OCI-LY7 (cell line): ENCODE results near the gene HGFAC. TPM values are rescaled to one million over a fixed set of nuclear protein-coding genes. Genes with fewer than 3 reads are reported as not detected.

Experiments used
- BruUV-seq: library from RNA; stranded (reverse); fragments of 400-500 nt; replicated peaks from 2 replicates; lab custom pipeline; 2021; lab: Mats Ljungman, UMichigan
- CTCF ChIA-PET: fragments of 300-600 bp; sonication (Branson Sonifier 250); formaldehyde crosslinking; loops from one replicate; lab custom pipeline; 2022; ENCODE audit warnings: antibody characterized with exemption; ENCODE audit not compliant: unreplicated experiment; lab: Charles Lee
- POLR2A ChIA-PET: fragments of 300-600 bp; sonication (Branson Sonifier 250); formaldehyde crosslinking; loops from one replicate; lab custom pipeline; 2022; ENCODE audit warnings: antibody characterized with exemption; lab: Charles Lee
- DNase-seq: peaks from one replicate; pipeline ENCODE4 v3.0.0-alpha.2; 2015; ENCODE audit warnings: low spot score
- H2AFZ ChIP-seq: fragments of 200-600 bp; sonication (generic), shearing (Covaris generic); 2 replicates; pipeline ENCODE4 v1.6.1; 2014; ENCODE audit warnings: mild to moderate bottlenecking, antibody characterized with exemption, low read length, moderate library complexity
- H3K27ac ChIP-seq: fragments of 200-600 bp; sonication (generic); 2 replicates; pipeline ENCODE4 v1.5.1; 2014; ENCODE audit warnings: mixed run types, low read depth, mild to moderate bottlenecking, moderate library complexity, low read length, inconsistent platforms; ENCODE audit not compliant: poor library complexity, severe bottlenecking
- H3K36me3 ChIP-seq: fragments of 200-600 bp; sonication (generic); 2 replicates; pipeline ENCODE4 v1.6.1; 2014; ENCODE audit warnings: mild to moderate bottlenecking, antibody characterized with exemption, low read length, moderate library complexity, mixed read lengths; ENCODE audit not compliant: insufficient read depth
- H3K4me1 ChIP-seq: fragments of 200-600 bp; sonication (generic); 2 replicates; pipeline ENCODE4 v1.5.1; 2014; ENCODE audit warnings: mild to moderate bottlenecking, low read length; ENCODE audit not compliant: insufficient read depth, poor library complexity, severe bottlenecking
- H3K4me2 ChIP-seq: fragments of 200-600 bp; sonication (generic); 2 replicates; pipeline ENCODE4 v1.6.1; 2014; ENCODE audit warnings: mild to moderate bottlenecking, low read length
- H3K4me3 ChIP-seq: fragments of 200-600 bp; sonication (generic); 2 replicates; pipeline ENCODE4 v1.5.1; 2014; ENCODE audit warnings: mild to moderate bottlenecking, low read depth, low read length; ENCODE audit not compliant: poor library complexity, severe bottlenecking
- H3K79me2 ChIP-seq: fragments of 200-600 bp; sonication (generic); 2 replicates; pipeline ENCODE4 v1.6.1; 2016; ENCODE audit warnings: low read depth, mild to moderate bottlenecking, low read length, moderate library complexity, mixed read lengths; ENCODE audit not compliant: insufficient read depth
- H3K9me2 ChIP-seq: fragments of 200-600 bp; sonication (generic); 2 replicates; pipeline ENCODE4 v1.6.1; 2016; ENCODE audit warnings: mild to moderate bottlenecking, low read length, mixed read lengths; ENCODE audit not compliant: insufficient read depth
- H3K9me3 ChIP-seq: fragments of 200-600 bp; sonication (generic); 2 replicates; pipeline ENCODE4 v1.6.1; 2014; ENCODE audit warnings: mild to moderate bottlenecking, mixed run types, low read length, mixed read lengths
- H4K20me1 ChIP-seq: fragments of 200-600 bp; sonication (generic); 2 replicates; pipeline ENCODE4 v1.6.1; 2014; ENCODE audit warnings: mild to moderate bottlenecking, antibody characterized with exemption, low read length, moderate library complexity, mixed read lengths; ENCODE audit not compliant: insufficient read depth
- EZH2phosphoT487 ChIP-seq: fragments of 200-600 bp; sonication (generic); IDR thresholded peaks from 2 replicates; pipeline ENCODE4 v1.6.1; 2018; ENCODE audit warnings: low read depth, borderline replicate concordance, mild to moderate bottlenecking, mixed run types, antibody characterized with exemption, low read length, moderate library complexity, mixed read lengths
- intact Hi-C: fragments of 100-400 bp; cut with micrococcal nuclease; formaldehyde crosslinking; loops from one replicate; pipeline ENCODE4 v1.10.0; 2022; ENCODE audit not compliant: unreplicated experiment
- total RNA-seq, 2 experiments: library from RNA; depleted of rRNA in 1 of 2; stranded (reverse); fragments of >200 nt in 1 of 2; shearing (Covaris generic) in 1 of 2; gene quantifications; 2 replicates each; pipeline ENCODE4 v1.2.3, GENCODE V29; 2014 to 2022
- TF ChIP-seq, protein P1 (sequence below): fragments of 200-600 bp; sonication (generic); conservative IDR thresholded peaks from 2 replicates; pipeline ENCODE4 v1.5.1; 2014; ENCODE audit warnings: mild to moderate bottlenecking, antibody characterized with exemption, low read length, moderate library complexity, mixed read lengths

HGFAC gene
- total RNA-seq, 2 experiments from 2014 or later: not detected

- BruUV-seq: no TSS peak
- TF ChIP-seq, protein P1, sequence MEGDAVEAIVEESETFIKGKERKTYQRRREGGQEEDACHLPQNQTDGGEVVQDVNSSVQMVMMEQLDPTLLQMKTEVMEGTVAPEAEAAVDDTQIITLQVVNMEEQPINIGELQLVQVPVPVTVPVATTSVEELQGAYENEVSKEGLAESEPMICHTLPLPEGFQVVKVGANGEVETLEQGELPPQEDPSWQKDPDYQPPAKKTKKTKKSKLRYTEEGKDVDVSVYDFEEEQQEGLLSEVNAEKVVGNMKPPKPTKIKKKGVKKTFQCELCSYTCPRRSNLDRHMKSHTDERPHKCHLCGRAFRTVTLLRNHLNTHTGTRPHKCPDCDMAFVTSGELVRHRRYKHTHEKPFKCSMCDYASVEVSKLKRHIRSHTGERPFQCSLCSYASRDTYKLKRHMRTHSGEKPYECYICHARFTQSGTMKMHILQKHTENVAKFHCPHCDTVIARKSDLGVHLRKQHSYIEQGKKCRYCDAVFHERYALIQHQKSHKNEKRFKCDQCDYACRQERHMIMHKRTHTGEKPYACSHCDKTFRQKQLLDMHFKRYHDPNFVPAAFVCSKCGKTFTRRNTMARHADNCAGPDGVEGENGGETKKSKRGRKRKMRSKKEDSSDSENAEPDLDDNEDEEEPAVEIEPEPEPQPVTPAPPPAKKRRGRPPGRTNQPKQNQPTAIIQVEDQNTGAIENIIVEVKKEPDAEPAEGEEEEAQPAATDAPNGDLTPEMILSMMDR: no peak
- no peak for TF ChIP-seq EZH2phosphoT487
- CTCF ChIA-PET: no interaction called here
- no peaks in the 10 kb centered on the region for H3K9me2 ChIP-seq
- no peaks in the 10 kb centered on the region for H3K36me3 ChIP-seq
- no peak overlapping the region for H3K4me3 ChIP-seq
- POLR2A ChIA-PET: no interaction called here
- H2AFZ ChIP-seq: no peak overlapping the region
- DNase-seq: no peak
- H3K27ac ChIP-seq: no peak overlapping the region
- H3K4me1 ChIP-seq: no peaks in the 10 kb centered on the region
- H4K20me1 ChIP-seq: no peaks in the 10 kb centered on the region
- 0 out of 2 replicates have a peak, but pooled peaks cover 3% of the 10 kb centered on the region for H3K9me3 ChIP-seq
- intact Hi-C loops: no loop called here
- no peak overlapping the region for H3K4me2 ChIP-seq
- H3K79me2 ChIP-seq: no peaks in the 10 kb centered on the region
Measured at GRCh38 chr4:3469386-3470243, 27.8 kb downstream of the HGFAC start.

DNA sequence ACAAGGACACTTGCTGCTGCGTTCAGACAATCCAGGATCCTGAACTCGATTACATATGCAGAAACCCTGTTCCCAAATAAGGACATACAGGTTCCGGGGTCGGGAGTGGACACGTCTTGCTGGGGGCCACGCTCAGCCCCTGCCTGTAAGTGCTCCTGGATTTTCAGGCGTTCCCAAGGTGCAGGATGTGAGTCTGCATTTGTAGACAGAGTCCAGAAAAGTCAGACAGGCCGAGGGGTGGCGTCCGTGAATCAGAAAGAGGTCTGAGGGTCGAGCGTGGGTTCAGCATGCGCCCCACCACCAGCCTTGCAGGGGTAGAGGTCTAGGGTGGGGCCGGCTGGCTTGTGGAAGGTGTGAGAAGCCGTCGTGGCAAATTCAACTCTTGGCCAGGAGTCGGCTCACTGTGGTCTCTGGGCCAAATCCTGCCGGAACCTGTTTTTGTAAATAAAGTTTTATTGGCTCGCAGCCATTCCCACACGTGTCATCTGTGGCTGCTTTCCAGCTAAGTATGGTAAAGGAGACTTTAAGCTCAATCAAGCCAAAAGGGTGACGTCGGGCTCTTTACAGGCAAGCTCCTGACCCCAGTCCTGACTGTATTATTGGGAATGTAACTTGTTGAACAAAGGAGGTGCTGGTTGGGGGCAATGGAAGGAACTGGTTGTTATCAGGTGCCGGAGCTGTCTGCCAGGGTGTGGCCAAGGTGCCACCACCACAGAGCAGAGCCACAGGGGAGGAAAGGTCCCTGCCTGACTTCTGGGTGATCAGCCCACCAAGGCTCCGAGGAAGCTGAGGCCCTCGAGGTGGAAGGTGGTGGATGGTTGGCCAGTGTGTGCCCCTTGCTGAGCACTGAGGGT is 28.7 kb downstream of the HGFAC start:
- H3K4me1 ChIP-seq: no peaks in the 10 kb centered on the region
- BruUV-seq: no TSS peak
- no peak for DNase-seq
- H3K36me3 ChIP-seq: no peaks in the 10 kb centered on the region
- TF ChIP-seq EZH2phosphoT487: no peak
- no peak overlapping the region for H3K4me3 ChIP-seq
- H3K27ac ChIP-seq: no peak overlapping the region
- H4K20me1 ChIP-seq: no peaks in the 10 kb centered on the region
- H3K9me2 ChIP-seq: no peaks in the 10 kb centered on the region
- no peaks in the 10 kb centered on the region for H3K79me2 ChIP-seq
- intact Hi-C loops: no loop called here
- H3K4me2 ChIP-seq: no peak overlapping the region
- ChIA-PET CTCF (no interaction called here), POLR2A (no interaction called here)
- H3K9me3 ChIP-seq: 0 out of 2 replicates have a peak, but pooled peaks cover 3% of the 10 kb centered on the region
- no peak overlapping the region for H2AFZ ChIP-seq

GRCh38 chr4:3471098-3471760 is 29.5 kb downstream of the HGFAC start:
- BruUV-seq: no TSS peak
- no peaks in the 10 kb centered on the region for H3K9me2 ChIP-seq
- H4K20me1 ChIP-seq: no peaks in the 10 kb centered on the region
- H3K4me3 ChIP-seq: no peak overlapping the region
- POLR2A ChIA-PET: no interaction called here
- no peak overlapping the region for H2AFZ ChIP-seq
- TF ChIP-seq, protein P1: no peak
- TF ChIP-seq EZH2phosphoT487: no peak
- H3K4me1 ChIP-seq: no peaks in the 10 kb centered on the region
- no peak for DNase-seq
- no peaks in the 10 kb centered on the region for H3K36me3 ChIP-seq
- no peak overlapping the region for H3K27ac ChIP-seq
- CTCF ChIA-PET: interaction anchor here (1.3 kb wide), 1 partner anchor 9 kb away, joined by 3 read pairs; no protein-coding TSS in a partner anchor
- H3K79me2 ChIP-seq: no peaks in the 10 kb centered on the region
- 0 out of 2 replicates have a peak, but pooled peaks cover 3% of the 10 kb centered on the region for H3K9me3 ChIP-seq
- H3K4me2 ChIP-seq: no peak overlapping the region
- intact Hi-C loops: no loop called here
